Measurements from ENCODE around the gene RPS6KL1.

DNA sequence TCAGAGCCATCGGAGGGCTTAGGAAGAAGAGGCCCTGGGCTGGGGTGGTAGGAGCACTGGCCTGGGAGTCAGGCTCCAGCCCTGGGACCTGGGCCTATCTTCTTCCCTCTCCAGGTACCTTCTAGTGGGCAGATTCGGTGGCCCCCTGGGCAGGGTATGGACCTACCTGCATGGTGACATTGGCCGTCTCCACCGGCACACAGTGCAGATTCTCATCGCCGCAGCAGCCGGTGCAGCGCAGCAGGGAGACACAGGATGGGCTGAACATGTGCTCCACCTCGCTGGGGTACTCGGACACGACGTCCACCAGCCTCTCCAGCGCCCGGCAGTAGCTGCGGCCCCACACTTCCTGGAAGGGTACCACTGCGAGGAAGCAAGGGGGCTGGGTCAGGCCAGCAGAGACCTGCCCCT lies 26.1 kb upstream of the RPS6KL1 start:
- TF ChIP-seq EZH2phosphoT487 (IDR thresholded peaks at IDR 0.05; ENCODE audit: insufficient read depth, low read depth) (no peak), EZH2 (IDR thresholded peaks at IDR 0.05; ENCODE audit: insufficient read depth, poor library complexity, severe bottlenecking) (no peak)
